Activated effector memory CD4-positive, alpha-beta T cell treated with anti-CD3 and anti-CD28 coated beads, Interleukin-2, amount 50 U/mL, for 16 hours (primary cell): ENCODE results near the gene DDB1.
A peak's percentile ranks its signal among the peaks of the same experiment; 100 is the strongest.

Experiments used
- DNase-seq: peaks from one replicate; pipeline ENCODE4 v3.0.0-alpha.2; 2020

Gene DDB1

DNA sequence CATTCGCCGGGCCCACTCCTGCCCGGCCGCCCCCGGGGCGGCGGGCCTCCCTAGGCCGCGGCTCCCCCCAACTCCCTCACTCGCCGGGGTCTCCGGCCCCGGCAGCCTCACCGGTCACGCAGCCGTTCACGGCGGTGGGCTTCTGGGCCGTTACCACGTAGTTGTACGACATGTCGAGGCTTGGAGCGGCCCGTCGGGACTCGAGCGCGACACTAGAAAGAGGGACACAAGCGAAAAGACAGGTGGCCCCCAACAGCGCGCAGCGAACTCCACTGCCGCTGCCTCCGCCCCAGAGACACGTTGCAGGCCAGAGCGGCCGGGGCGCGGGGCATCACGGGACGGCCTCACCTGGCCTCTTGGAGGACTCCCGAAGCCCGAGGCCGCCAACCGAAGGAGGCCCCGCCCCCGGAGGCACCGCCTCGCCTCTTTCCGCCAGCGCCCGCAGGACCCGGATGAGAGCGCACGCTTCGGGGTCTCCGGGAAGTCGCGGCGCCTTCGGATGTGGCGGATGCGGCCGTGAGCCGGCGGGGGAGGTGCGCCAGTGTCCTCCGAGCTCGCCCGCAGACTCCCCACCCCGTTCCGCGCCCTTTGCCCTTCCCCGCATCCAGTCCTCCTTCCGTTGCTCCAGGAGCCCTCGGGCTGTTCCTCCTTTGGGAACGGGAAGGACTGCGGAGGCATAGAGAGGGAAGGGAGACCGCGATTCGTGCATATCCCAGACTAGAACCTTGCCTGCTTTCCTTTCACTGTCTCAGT lies at the start of gene DDB1, which contains the start of gene TKFC:
DDB1 (minus strand) TSS at position 309 of the 753 bp plus-strand sequence; CDS start at position 172, 137 bp downstream.
TKFC (plus strand) TSS at position 432 of the 753 bp plus-strand sequence. CDS start 1,501 bp downstream, outside the sequence.
- peak; percentile 99 for DNase-seq

DNA sequence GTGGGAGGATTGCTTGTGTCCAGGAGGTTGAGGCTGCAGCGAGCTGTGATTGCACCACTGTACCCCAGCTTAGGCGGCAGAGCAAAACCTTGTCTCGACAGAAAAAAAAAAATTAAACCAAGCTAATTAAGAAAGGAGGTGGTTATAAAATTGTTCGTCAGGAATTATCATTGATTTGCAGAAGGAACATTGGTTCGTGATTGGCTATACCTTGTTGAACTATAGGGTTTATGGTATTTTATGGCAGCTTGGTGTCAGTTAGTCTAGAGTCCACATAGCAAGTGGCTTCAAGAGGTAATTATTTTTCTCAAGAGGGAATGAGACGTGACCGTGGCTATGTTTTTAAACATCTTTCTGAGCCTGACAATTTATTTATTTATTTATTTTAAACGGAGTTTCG lies 48.0 kb upstream of the DDB1 start:
- no peak for DNase-seq

DNA sequence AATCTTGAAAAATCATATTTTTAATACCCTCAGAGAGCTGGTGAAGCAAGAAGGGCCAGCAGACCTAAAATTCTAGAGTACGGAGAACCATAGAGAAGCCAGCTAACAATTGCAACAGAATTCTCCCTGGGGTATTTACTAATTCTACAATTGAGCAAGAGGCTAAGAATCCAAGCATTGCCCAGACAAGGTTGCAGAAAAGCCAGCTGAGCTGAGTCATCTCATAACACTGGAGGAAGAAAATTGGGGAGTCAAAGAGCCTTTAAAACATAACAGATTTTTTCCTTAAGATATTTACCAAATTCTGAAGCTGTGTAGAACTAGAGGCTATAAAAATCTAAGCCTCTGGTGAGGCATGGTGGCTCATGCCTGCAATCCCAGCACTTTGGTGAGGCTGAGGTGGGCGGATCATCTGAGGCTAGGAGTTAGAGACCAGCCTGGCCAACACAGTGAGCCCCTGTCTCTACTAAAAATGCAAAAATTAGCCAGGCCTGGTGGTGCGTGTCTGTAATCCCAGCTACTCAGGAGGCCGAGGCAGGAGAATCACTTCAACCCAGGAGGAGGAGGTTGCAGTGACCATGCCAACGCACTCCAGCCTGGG lies 45.9 kb upstream of the DDB1 start:
- no peak for DNase-seq

DNA sequence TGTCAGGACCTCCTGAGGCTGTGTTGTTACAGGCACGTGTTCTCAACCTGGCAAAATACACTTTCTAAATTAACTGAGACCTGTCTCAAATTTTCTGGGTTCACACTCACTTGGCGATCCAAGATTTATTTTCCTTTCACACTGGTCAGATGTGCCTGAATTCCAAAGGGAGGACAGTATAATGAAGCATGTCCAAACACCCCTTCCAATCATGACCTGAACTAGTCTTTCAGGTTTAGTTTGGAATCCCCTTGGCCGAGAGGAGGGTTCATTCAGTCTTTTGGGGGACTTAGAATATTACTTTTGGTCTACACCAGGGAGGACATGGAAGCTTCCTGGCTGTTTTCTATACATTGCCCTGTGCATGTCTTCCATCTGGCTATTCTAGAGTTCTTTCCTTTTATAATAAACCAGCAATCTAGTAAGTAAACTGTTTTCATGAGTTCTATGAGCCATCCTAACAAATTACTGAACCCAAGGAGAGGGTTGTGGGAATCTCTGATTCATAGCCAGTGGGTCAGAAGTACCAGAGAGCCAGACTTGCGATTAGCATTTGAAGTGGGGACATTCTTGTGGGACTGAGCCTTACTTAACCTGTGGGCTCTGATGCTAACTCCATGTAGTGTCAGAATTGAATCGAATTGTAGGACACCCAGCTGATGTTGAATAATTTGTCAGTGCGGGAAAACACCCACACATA lies 44.7 kb upstream of the DDB1 start:
- DNase-seq = no peak

DNA sequence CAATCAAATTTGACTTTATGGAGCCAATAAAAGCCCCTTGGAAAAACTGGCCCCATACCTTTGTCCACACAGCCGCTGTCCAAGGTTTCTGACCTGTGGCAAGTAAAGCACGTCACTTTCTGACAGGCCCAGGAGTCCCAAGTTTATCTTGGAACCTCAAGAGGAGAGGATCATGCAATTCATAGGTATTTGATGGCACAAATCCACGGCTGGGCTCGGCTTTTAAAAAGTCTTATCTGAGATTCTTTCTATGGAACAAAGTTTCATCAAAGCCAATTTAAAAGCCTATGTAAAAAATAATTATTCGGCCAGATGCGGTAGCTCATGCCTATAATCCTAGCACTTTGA lies 42.8 kb upstream of the DDB1 start:
- DNase-seq = no peak

DNA sequence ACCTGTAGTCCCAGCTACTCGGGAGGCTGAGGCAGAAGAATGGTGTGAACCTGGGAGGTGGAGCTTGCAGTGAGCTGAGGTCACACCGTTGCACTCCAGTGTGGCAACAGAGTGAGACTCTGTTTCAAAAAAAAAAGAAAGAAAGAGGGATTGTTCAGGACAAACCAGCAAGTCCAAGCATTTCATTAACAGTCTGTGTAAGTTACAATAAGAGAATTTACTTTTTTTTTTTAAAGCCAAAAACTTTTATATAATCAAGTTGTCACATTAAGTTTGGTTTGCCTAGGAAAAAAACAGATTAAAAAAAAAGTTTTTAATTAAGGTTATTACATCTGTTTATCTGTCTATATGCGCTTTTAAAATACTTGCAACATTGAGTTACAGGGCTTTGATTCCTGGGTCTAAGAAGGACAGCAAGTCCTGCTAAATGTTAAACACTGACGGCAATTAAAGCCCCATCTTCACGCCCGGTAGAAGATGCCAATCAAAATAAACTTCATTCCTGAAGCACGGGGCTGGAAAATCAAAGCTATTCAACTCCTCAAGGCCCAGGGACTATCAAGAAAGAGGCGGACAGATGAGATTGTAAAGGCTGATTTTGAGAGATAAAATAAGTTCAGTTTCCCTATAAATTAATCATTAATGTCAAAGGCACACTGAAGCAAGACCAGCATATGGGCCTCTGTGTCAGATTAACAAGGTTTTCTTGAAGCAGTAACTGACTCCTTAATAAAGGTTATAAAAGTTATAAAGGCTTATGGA lies 39.9 kb upstream of the DDB1 start:
- no peak for DNase-seq

DNA sequence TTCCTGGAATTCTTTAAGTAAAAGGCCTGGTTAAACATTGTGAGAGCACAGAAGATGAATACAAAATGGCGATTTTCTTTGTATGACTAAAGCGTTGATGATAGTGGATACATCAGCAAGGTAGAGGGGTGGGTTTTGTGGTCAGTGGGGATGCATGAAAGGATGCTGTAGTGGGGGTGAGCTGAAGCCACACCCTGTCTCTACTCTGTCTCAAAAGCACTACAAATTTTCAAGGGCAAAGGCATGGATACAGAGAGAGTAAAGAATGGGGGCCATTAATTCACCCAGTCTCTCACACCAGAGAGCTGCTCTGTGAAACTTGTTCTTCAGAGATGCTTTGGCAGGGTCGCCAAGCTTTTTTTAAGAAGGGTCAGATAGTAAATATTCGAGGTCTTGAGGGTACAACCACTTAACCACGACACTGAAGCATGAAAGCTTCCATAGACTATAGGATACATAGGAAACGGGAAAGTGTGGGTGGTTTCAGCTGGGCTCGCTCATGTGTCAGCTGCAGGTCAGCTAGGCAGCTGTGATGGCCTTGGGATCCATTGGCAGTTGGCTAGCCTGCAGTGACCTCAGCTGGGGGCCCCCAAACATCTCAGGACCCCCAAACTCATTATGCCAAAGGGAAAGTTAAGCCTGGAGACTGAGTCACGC lies 37.6 kb upstream of the DDB1 start:
- no peak for DNase-seq

DNA sequence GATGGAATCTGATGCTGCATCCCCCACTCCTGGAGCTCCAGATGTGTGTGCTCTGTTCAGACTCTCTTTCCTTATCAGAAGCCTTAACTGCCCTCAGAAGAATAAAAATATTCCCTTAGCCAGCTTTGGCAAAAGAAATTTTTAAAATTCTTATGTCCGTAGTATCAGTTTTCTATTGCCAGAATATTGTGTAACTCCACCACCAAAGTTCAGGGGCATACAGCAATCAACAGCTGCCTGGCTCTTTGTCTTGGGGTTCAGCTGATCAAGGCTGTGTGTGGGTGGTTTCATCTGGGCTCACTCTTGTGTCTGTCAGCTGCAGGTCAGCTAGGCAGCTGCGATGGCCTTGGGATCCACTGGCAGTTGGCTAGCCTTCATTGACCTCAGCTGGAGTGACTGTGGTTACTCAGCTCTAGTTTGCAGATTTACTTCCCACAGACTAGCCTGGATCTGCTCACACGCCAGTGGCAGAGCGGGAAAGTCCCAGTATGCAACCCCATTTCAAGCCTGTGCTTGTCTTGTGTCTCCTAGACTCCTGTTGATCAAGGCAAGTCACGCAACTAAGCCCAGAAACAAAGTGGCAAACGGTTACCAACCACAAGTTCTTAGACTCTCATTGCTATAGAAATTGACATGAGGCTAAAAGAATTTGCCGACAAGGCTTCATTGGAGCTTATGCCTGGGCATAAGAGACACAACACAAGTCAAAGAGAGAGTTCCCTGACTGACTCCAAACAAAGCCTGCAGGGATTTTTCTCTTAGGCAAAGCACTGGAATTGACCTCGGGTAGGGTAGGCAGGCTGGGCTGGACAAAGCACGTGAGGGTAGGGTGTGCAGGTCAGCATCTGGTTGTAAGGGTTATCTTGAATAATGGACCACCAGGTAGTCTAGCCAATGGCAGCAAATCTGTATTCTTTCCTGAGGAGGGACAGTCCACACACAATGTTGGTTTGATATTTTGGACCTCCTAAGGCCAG lies 36.8 kb upstream of the DDB1 start:
- DNase-seq = no peak

DNA sequence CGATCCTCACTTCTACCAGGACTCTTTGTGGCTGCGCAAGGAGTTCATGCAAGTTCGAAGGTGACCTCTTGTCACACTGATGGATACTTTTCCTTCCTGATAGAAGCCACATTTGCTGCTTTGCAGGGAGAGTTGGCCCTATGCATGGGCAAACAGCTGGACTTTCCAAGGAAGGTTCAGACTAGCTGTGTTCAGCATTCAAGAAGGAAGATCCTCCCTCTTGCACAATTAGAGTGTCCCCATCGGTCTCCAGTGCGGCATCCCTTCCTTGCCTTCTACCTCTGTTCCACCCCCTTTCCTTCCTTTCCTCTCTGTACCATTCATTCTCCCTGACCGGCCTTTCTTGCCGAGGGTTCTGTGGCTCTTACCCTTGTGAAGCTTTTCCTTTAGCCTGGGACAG lies 35.7 kb upstream of the DDB1 start:
- no peak for DNase-seq

DNA sequence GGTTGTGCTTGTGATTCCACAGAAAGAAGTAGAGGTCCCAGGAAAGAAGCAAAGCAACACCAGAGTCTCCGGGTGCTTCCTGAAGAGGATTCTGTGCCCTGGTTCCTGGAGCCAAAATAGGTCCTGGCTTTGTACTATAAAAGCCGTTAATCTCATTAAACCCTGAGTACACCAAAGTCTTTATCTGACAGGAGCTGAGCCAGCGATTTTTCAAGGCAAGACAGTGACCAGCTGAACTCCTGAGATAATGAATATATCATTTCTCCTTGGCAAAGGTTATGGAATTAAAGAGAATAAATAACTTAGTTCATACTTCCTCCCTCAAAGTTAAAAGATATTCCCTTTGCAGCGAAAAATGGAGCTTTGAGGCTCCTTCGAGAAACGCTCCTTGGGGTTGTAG lies 34.5 kb upstream of the DDB1 start:
- no peak for DNase-seq

DNA sequence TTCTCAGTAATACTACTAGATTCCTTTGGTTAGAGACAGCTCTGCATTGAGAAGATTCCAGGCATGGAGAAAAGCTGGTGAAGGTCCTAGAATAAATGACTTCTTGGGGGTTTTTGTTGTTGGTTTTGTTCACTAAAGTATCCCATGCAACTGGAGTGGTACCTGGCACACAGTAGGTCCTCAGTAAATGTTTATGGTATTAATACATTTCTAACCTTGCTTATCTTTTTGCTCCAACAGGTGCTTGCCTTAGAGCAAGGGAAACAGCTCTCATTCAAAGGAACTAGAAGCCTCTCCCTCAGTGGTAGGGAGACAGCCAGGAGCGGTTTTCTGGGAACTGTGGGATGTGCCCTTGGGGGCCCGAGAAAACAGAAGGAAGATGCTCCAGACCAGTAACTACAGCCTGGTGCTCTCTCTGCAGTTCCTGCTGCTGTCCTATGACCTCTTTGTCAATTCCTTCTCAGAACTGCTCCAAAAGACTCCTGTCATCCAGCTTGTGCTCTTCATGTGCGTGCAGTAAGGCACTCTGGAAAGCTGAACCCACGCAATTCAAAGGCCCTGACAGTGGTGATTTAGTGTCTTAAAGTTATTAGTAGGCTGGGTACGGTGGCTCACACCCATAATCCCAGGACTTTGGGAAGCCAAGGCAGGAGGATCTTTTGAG lies 31.2 kb upstream of the DDB1 start:
- DNase-seq = no peak

DNA sequence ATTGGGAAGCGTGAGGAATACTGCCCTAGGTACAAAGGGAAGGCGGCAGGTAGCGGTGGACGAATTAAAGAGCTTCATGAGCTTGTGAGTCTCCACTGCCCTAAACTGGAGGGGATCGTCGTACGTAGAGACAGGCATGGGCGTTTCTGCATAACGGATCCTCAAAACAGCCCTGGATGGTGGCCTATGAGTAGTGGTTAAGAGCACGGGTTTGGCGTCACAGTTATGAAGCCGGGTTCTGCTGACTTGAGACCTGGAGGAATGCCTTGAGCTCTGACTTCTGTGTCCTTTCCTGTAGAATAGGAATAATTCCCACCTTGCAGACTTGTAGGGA lies 29.6 kb upstream of the DDB1 start:
- DNase-seq = no peak

DNA sequence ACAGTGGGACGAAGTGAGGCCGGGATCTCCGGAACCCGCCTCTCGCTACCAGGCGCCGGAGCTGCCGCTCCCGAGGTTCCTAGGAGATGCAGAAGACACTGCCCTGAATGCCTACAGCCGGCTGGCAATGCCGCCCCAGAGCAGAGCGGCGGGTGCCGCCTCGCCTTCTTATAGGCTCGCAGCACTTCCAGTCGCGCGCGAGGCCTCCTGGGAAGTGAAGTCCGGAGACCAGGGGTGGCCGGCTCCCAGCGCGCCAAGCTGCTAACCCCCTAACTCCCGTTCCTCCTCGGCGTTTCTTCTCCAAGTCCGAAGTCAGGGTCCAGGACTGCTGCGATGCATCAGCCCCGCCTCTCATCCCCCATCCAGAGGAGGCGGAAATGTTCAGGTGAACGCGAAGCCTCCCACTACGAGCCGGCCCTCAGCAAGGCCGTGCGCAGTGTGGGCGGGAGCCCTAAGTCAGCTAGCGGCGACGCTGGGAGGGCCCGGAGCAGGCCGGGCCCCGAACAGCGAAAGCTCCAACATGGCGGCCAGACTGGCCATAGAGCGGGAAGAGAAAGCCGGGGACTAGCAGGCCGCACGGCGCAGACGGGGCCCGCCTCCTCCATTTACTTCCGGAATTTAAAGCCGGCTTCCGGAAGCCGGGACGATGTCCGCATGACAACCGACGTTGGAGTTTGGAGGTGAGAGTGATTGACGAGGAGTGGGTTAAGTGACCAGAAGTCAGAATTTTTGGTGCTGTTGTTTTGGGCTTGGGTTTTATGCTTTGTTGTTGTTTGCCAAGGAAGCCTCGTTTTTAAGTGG lies 29.0 kb upstream of the DDB1 start, which contains the start of the genes CYB561A3 and TMEM138:
CYB561A3 (minus strand) TSS at position 142 of the 801 bp plus-strand sequence. CDS start 5,169 bp downstream, outside the sequence.
TMEM138 (plus strand) TSS at position 634 of the 801 bp plus-strand sequence. CDS start 2,017 bp downstream, outside the sequence.
- peak; percentile 96 for DNase-seq

DNA sequence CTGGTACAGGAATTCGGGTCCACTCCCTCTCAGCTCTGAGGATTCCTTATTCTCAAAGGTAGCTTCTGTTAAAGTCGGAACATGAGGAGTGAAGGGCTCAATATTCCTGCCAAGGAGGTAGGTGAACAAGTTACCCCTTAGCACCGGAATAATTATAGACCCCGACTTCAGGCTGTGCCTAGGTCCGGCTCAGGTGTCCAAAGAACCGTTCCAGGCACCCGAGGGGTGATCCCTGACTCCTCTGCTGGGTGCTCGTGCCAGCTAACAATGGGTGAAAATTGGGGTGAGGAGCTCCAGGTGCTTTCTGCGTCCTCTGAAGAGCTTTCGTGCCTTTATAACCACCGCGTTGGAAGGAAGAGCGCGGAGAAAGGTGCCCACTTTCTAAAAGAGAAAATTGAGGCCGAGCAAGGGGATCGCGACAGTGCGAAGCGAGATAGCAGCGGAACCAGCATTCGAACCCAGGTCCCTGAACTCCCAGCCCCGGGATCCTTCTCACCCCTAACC lies 28.4 kb upstream of the DDB1 start:
- DNase-seq = no peak

DNA sequence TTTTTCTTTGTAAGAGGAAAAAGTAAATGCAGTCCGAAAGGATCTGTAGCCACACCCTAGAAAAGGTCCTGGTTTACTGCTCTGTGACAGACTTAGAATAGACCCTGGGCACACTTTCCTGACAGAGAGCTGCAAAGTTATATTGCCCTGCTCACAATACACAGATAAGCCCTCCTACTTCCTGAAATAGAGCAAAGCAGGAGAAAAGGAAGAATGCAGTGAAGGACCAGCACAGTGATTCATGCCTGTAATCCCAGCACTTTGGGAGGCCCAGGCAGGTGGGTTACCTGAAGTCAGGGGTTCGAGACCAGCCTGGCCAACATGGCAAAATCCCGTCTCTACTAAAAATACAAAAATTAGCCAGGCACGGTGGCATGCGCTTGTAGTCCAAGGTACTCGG lies 26.6 kb upstream of the DDB1 start:
- no peak for DNase-seq

DNA sequence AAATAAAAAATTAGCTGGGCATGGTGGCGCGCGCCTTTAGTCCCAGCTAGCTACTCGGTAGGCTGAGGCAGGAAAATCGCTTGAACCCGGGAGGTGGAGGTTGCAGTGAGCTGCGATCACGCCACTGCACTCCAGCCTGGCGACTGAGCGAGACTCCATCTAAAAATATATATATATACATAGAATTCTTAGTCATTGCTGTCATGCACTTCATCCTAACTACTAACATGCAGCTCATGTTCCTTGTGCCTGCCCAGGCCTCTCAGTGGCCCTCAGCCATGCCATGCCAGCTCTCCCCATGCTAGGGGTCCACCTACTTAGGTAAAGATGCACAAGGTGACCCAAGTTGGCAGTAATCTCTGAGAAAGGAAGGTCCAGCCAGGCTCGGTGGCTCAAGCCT lies 25.7 kb upstream of the DDB1 start:
- DNase-seq = no peak

DNA sequence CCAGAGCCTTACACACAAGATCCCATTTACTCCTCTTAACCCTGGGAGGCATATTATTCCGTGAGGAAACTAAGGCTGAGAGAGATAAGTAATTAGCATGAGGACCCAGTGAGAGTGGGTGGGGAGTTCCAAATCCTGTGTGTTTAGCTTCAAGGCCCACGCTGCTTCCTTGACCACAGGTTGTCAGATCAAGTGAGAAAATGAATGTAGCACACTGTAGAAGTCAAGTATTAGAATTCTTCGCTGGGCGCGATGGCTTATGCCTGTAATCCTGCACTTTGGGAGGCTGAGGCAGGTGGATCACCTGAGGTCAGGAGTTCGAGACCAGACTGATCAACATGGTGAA lies 25.0 kb upstream of the DDB1 start:
- no peak for DNase-seq

DNA sequence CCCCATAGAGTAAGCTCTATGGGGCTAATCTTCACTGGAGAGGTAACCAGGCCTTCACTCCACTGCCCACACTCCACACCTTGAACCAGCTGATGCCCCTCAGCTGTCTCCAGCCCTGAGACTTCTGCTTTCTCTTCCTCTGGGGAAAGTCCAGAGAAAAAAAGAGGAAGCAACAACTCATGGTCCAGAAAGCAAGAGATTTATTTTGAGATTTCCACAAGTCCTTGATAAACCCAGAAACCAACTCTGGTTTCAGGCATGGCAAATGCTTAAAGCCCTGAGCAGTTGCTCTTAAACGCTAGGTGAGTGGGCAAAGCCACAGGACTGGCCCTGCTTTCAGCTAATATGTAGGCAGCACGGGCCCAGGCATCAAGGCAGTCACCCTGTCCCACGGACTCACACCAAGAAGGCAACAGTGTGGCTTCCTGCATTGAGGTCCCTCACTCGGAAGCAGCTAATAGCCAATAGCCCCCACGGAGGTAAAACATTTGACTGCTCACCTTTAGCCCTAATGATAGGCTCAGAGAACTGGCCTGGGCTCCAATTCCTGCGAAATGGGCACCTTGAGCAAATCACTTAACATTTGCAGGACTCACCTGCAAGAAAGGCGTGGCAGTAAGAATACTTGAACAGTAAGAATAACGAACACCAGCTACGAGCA lies 24.5 kb upstream of the DDB1 start:
- no peak for DNase-seq

DNA sequence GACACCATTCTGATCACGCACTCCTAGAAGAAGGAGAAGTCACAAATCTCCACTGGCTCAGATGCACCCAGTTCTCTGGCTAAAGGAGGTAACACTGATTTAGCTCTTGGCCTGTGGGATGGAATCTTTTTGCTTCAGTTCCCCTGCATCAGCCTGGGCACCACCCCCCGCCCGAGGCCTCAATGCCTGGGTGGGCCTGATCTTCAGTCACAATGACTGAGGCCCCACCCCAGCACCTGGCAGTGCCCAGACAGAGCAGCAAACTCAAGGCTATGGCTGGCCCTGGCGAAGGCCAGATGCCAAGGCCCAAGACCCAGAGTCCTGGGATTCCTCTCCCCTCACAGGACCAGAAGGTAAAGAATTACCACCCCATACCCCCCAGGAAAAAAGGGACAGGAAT lies 23.8 kb upstream of the DDB1 start:
- no peak for DNase-seq
